ENCODE data around the gene TEC. TPM values are rescaled to one million over a fixed set of nuclear protein-coding genes. Genes with fewer than 3 reads are reported as not detected.

Gene TEC
- total and polyA plus RNA-seq, 9 of the 15 experiments (the other 6 are each of a cell fraction or from before 2014, with no cell fraction given) = 5.3 to 14.7 (median 8.8) TPM

DNA sequence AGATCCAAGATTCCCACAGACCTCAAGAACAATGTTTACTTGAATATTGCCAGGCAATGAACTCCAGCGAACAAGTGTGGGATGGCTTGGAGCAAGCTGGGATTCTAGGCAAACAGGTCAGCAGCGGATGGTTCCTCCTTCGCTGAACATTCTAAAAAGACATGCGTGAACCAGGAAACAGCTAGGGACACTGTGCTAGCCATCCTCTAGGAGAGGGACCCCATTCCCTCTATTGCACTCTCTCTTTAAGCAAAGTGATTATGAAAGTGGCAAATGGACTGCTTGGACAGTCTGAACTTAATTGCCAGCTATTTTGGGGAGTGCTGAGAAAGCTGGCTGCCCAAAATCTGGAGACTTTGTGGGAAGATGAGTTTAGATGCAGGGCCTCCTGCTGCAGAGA is 29.9 kb upstream of the TEC start:
- POLR2A ChIA-PET = no interaction called here
- no TSS peak for BruUV-seq (replicated peaks)

DNA sequence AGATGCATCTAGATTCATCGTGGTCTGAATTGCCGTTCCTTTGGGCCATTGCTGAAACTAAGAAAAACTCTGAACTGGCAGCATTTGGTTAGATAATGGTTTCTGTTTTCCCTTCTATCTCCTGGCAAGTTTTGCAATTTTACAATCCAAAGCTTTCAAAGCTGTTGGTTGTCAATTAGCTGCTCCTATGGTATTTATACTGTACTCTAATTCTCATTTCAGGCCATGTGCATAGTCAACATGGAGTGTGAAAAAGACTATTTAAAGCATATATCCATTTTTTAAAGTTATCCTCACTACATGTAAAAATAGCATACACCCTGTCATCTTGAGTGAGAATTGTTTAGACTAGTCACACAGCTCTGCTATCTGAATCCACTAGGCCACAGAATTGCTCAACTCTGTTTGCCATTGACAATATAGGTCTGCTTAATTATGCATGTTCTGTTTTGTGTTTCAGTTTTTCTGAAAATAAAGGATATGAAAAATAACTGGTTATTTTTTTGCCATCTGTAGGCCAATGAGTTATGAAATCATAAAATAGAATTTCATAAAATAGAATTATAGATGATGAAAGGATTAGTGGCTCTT is 27.7 kb upstream of the TEC start:
- Histone ChIP-seq H3K4me3 (no peak overlapping the region), H3K9me1 (ENCODE audit: control insufficient read depth, insufficient read depth, low read length) (no peaks in the 10 kb centered on the region), H3K27me3 (ENCODE audit: control insufficient read depth in 2 of 2, insufficient read depth in 2 of 2, low read length in 2 of 2) (no peaks in the 10 kb centered on the region), H3K36me3 (ENCODE audit: control insufficient read depth, insufficient read depth, low read length) (no peaks in the 10 kb centered on the region), H2AFZ (ENCODE audit: low read depth, low read length) (no peak overlapping the region), H3K4me2 (ENCODE audit: insufficient read depth, low read length) (no peak overlapping the region), H3K9ac (ENCODE audit: insufficient read depth in 1 of 2, low read depth in 2 of 2, low read length in 2 of 2) (no peak overlapping the region), H4K20me1 (replicated peaks; ENCODE audit: control insufficient read depth, insufficient read depth, low read length) (no peaks in the 10 kb centered on the region), H3K79me2 (ENCODE audit: control insufficient read depth, insufficient read depth, low read length) (no peaks in the 10 kb centered on the region), H3K27ac (ENCODE audit: extremely low read depth, low read depth, low read length) (no peak overlapping the region), H3K9me3 (replicated peaks; ENCODE audit: control insufficient read depth, insufficient read depth, low read depth, low read length) (no peaks in the 10 kb centered on the region), H3K4me1 (replicated peaks in 1 of 2; ENCODE audit: control insufficient read depth in 2 of 2, insufficient read depth in 2 of 2, low read length in 2 of 2) (no peaks in the 10 kb centered on the region; a peak in 1 of 5 replicates)
- TF ChIP-seq, protein P1, sequence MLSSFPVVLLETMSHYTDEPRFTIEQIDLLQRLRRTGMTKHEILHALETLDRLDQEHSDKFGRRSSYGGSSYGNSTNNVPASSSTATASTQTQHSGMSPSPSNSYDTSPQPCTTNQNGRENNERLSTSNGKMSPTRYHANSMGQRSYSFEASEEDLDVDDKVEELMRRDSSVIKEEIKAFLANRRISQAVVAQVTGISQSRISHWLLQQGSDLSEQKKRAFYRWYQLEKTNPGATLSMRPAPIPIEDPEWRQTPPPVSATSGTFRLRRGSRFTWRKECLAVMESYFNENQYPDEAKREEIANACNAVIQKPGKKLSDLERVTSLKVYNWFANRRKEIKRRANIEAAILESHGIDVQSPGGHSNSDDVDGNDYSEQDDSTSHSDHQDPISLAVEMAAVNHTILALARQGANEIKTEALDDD (IDR thresholded peaks at IDR 0.05) = 0 out of 2 replicates have a peak, but pooled peaks have one; percentile 27
- TF ChIP-seq, protein P2, sequence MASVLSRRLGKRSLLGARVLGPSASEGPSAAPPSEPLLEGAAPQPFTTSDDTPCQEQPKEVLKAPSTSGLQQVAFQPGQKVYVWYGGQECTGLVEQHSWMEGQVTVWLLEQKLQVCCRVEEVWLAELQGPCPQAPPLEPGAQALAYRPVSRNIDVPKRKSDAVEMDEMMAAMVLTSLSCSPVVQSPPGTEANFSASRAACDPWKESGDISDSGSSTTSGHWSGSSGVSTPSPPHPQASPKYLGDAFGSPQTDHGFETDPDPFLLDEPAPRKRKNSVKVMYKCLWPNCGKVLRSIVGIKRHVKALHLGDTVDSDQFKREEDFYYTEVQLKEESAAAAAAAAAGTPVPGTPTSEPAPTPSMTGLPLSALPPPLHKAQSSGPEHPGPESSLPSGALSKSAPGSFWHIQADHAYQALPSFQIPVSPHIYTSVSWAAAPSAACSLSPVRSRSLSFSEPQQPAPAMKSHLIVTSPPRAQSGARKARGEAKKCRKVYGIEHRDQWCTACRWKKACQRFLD (CRISPR knock-in tag; IDR thresholded peaks at IDR 0.05) = no peak
- TF ChIP-seq CEBPG (CRISPR knock-in tag; IDR thresholded peaks at IDR 0.05) (no peak), CEBPG (tag; conservative IDR thresholded peaks at IDR 0.05 in 1 of 2, IDR thresholded peaks at IDR 0.05 in 1 of 2) (peak; percentile 44 to 63; a peak in 3 of 4 replicates), CEBPB (tag; IDR thresholded peaks at IDR 0.05) (peak; percentile 75), SMC3 (conservative IDR thresholded peaks at IDR 0.05; ENCODE audit: insufficient read depth, low read depth, low read length) (no peak)
- TF ChIP-seq, protein P3, sequence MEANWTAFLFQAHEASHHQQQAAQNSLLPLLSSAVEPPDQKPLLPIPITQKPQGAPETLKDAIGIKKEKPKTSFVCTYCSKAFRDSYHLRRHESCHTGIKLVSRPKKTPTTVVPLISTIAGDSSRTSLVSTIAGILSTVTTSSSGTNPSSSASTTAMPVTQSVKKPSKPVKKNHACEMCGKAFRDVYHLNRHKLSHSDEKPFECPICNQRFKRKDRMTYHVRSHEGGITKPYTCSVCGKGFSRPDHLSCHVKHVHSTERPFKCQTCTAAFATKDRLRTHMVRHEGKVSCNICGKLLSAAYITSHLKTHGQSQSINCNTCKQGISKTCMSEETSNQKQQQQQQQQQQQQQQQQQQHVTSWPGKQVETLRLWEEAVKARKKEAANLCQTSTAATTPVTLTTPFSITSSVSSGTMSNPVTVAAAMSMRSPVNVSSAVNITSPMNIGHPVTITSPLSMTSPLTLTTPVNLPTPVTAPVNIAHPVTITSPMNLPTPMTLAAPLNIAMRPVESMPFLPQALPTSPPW (CRISPR knock-in tag; IDR thresholded peaks at IDR 0.05) = no peak
- ATAC-seq = 0 out of 3 replicates have a peak, but pooled peaks have one; percentile 29
- intact Hi-C loops (cut with micrococcal nuclease) (no loop called here), in situ Hi-C loops (cut with MboI) (no loop called here)
- FAIRE-seq = no peak
- ChIA-PET POLR2A (interaction anchor here (0.6 kb wide), 1 partner anchor 75 kb away, joined by 3 read pairs; no protein-coding TSS in a partner anchor), CTCF (ENCODE audit: low intra/inter-chr PET ratio) (interaction anchor here (0.7 kb wide), 1 partner anchor 12 kb away, joined by 3 read pairs; no protein-coding TSS in a partner anchor)
- 57% methylated on average over 2 of the region's 2 CpGs for WGBS (ENCODE audit: insufficient coverage, low coverage, missing lambda C conversion rate)
- no TSS peak for BruUV-seq (replicated peaks)
- DNase-seq (ENCODE audit: extremely low read depth in 1 of 4, low spot score in 3 of 4) = no peak

More for the DNA sequence above, 29.9 kb upstream of the TEC start:
- H3K36me3 ChIP-seq (ENCODE audit: control insufficient read depth, insufficient read depth, low read length) = no peaks in the 10 kb centered on the region
- H3K27me3 ChIP-seq (ENCODE audit: control insufficient read depth in 2 of 2, insufficient read depth in 2 of 2, low read length in 2 of 2) = no peaks in the 10 kb centered on the region
- peak overlapping the region; percentile 57; the same call in 1 of the 2 replicates for H2AFZ ChIP-seq (ENCODE audit: low read depth, low read length)
- in situ Hi-C loops (cut with MboI) = no loop called here
- FAIRE-seq = no peak
- no peak for TF ChIP-seq GATAD2B (IDR thresholded peaks at IDR 0.05; ENCODE audit: borderline replicate concordance)
- H3K27ac ChIP-seq (ENCODE audit: extremely low read depth, low read depth, low read length) = no peak overlapping the region
- intact Hi-C loops (cut with micrococcal nuclease) = no loop called here
- H3K4me3 ChIP-seq = no peak overlapping the region
- no peaks in the 10 kb centered on the region; a peak in 2 of 5 replicates for H3K4me1 ChIP-seq (replicated peaks in 1 of 2; ENCODE audit: control insufficient read depth in 2 of 2, insufficient read depth in 2 of 2, low read length in 2 of 2)
- 43% methylated on average over 4 of the region's 4 CpGs for WGBS (ENCODE audit: insufficient coverage, low coverage, missing lambda C conversion rate)
- H3K79me2 ChIP-seq (ENCODE audit: control insufficient read depth, insufficient read depth, low read length) = no peaks in the 10 kb centered on the region
- DNase-seq (ENCODE audit: extremely low read depth in 1 of 4, low spot score in 3 of 4) = no peak
- H3K4me2 ChIP-seq (ENCODE audit: insufficient read depth, low read length) = no peak overlapping the region
- CTCF ChIA-PET (ENCODE audit: low intra/inter-chr PET ratio) = no interaction called here
- H4K20me1 ChIP-seq (replicated peaks; ENCODE audit: control insufficient read depth, insufficient read depth, low read length) = no peaks in the 10 kb centered on the region
- H3K9ac ChIP-seq (ENCODE audit: insufficient read depth in 1 of 2, low read depth in 2 of 2, low read length in 2 of 2) = no peak overlapping the region
- H3K9me1 ChIP-seq (ENCODE audit: control insufficient read depth, insufficient read depth, low read length) = no peaks in the 10 kb centered on the region
- peak; percentile 52 for ATAC-seq
- no peaks in the 10 kb centered on the region for H3K9me3 ChIP-seq (replicated peaks; ENCODE audit: control insufficient read depth, insufficient read depth, low read depth, low read length)

All from K562 (cell line).